GM21786 (cell line): ENCODE measurements around the gene DGCR6L.

Experiments used
- ATAC-seq: cut with Tn5 transposase; IDR thresholded peaks from one replicate; pipeline ENCODE4 v1.9.1; 2021; ENCODE audit not compliant: unreplicated experiment

The DGCR6L gene

DNA sequence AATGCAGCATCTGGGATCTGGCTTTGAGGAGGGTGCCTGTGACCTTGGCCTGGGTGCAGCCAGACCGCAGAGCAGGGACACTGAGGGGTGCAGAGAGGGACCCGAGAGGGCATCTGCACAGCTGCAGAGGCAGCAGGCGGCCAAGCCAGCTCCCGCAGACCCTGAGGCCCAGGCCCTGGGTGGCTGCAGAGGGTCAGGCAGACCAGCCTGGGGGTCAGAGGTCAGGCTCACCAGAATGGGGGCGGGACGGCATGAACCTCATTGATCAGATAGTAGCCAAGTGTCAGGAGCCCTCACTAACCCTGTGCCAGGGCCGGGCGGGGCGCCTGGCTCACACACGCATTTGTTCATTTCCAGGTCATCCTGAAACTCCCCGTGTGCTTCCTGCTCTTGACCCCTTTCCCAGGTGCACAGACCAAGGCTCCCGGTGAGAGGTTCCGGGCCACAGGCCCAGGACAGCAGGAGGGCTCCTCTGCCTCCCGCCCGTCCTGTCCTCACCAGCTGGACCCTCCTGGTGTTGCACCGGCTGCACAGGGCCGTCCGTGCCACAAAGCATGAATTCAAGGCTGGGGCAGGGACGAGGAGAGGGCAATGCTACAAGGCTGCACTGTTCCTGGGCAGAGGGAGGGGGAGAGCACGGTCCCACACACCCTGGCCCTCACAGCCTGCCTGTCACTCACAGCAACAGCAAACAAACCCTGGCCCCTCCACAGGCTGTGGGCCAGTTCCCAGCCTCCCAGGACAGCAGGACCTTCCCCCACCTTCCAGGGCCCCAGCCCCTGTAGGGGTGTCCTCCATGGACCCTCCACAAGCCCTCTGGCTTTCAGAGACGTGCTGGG, 55.0 kb downstream of the DGCR6L start:
- no peak for ATAC-seq
